Endothelial cell of umbilical vein (primary cell): ENCODE data around the gene MRPS35. TPM values are rescaled to one million over a fixed set of nuclear protein-coding genes. Genes with fewer than 3 reads are reported as not detected.

Source experiments
- BruUV-seq: library from RNA; stranded (reverse); fragments of 400-500 nt; replicated peaks from 2 replicates; lab custom pipeline; 2021; lab: Mats Ljungman, UMichigan
- CTCF ChIA-PET: fragments of 300-600, 350-600 bp; sonication (Branson Sonifier 250); formaldehyde crosslinking; loops from one replicate; lab custom pipeline; 2021; ENCODE audit warnings: antibody characterized with exemption, inconsistent platforms; lab: Charles Lee
- POLR2A ChIA-PET: fragments of 300-600, 350-600 bp; sonication (Branson Sonifier 250); formaldehyde crosslinking; loops from one replicate; lab custom pipeline; 2021; ENCODE audit warnings: antibody characterized with exemption, inconsistent platforms; lab: Charles Lee
- DNase-seq: peaks from one replicate; pipeline ENCODE4 v3.0.0-alpha.2; 2011; ENCODE audit warnings: low read depth, low spot score
- FAIRE-seq: peaks from 2 replicates; lab custom pipeline; 2011; peaks lifted over from hg19 to GRCh38; lab: Jason Lieb, UNC
- H2AFZ ChIP-seq: 2 replicates; pipeline ENCODE4 v1.6.0; 2012; ENCODE audit warnings: low read depth, low read length, control low read depth, inconsistent platforms
- H3K27ac ChIP-seq: 2 replicates; pipeline ENCODE4 v1.5.1; 2011; ENCODE audit warnings: low read depth, mild to moderate bottlenecking, control low read depth, low read length, moderate library complexity; ENCODE audit not compliant: insufficient read depth
- H3K27me3 ChIP-seq, 2 experiments: 2 replicates each; pipeline versions ENCODE4 v1.6.0 to v1.6.1; 2011; ENCODE audit warnings: low read length in 2 of 2, mixed read lengths in 1 of 2; ENCODE audit not compliant: control insufficient read depth in 2 of 2, insufficient read depth in 2 of 2
- H3K36me3 ChIP-seq, 2 experiments: 2 replicates in 1 of 2; 3 replicates in 1 of 2; pipeline ENCODE4 v1.5.1; 2011; ENCODE audit warnings: low read length in 2 of 2, mild to moderate bottlenecking in 1 of 2, moderate library complexity in 1 of 2; ENCODE audit not compliant: control insufficient read depth in 2 of 2, insufficient read depth in 2 of 2; ENCODE audit errors: extremely low read depth in 1 of 2
- H3K4me1 ChIP-seq: 3 replicates; pipeline ENCODE4 v1.5.1; 2011; ENCODE audit warnings: mild to moderate bottlenecking, low read length; ENCODE audit not compliant: control insufficient read depth, insufficient read depth; ENCODE audit errors: extremely low read depth
- H3K4me2 ChIP-seq: 2 replicates; pipeline ENCODE4 v1.6.1; 2011; ENCODE audit warnings: low read length, control low read depth, mixed read lengths; ENCODE audit not compliant: insufficient read depth
- H3K4me3 ChIP-seq, 3 experiments: fragments of 200-600 bp in 1 of 3; sonication (generic), shearing (Covaris generic) in 1 of 3; replicated peaks in 1 of 3; 2 replicates each; pipeline ENCODE4 v1.5.1; 2011 to 2016; ENCODE audit warnings: control low read depth in 3 of 3, low read length in 3 of 3, mild to moderate bottlenecking in 2 of 3, inconsistent platforms in 1 of 3, low read depth in 1 of 3, moderate library complexity in 1 of 3; ENCODE audit not compliant: insufficient read depth in 1 of 3
- H3K79me2 ChIP-seq: 2 replicates; pipeline ENCODE4 v1.6.0; 2012; ENCODE audit warnings: low read length, inconsistent platforms; ENCODE audit not compliant: control insufficient read depth, insufficient read depth
- H3K9ac ChIP-seq: replicated peaks from 2 replicates; pipeline ENCODE3; 2011; ENCODE audit warnings: low read length, control low read depth; ENCODE audit not compliant: insufficient read depth; ENCODE audit errors: extremely low read depth
- H3K9me1 ChIP-seq: replicated peaks from 3 replicates; pipeline ENCODE4 v1.6.0; 2011; ENCODE audit warnings: mild to moderate bottlenecking, low read length; ENCODE audit not compliant: control insufficient read depth, insufficient read depth; ENCODE audit errors: extremely low read depth
- H3K9me3 ChIP-seq: replicated peaks from 2 replicates; pipeline ENCODE4 v1.5.1; 2012; ENCODE audit warnings: low read length, inconsistent platforms; ENCODE audit not compliant: control insufficient read depth, insufficient read depth
- H4K20me1 ChIP-seq: replicated peaks from 2 replicates; pipeline ENCODE3; 2011; ENCODE audit warnings: mild to moderate bottlenecking, low read length; ENCODE audit not compliant: control insufficient read depth, insufficient read depth; ENCODE audit errors: extremely low read depth
- CTCF ChIP-seq, 2 donors: IDR thresholded peaks; 1 replicate in 1 of 2; 2 replicates in 1 of 2; pipeline ENCODE4 v1.5.1; 2011; ENCODE audit warnings: low read length in 2 of 2, mild to moderate bottlenecking in 2 of 2, moderate library complexity in 2 of 2, control low read depth in 1 of 2, inconsistent platforms in 1 of 2, low read depth in 1 of 2; ENCODE audit not compliant: insufficient read depth in 1 of 2; ENCODE audit errors: extremely low read depth in 1 of 2
- MYC ChIP-seq: IDR thresholded peaks from one replicate; pipeline ENCODE4 v1.6.1; 2011; ENCODE audit warnings: mild to moderate bottlenecking, low read depth, low read length
- dilution Hi-C: fragments of 300-500 bp; cut with MboI; formaldehyde crosslinking; loops from one replicate; pipeline ENCODE4 v1.15.0; 2019; ENCODE audit warnings: low sequenced_read_pairs; ENCODE audit not compliant: extremely low pct_ligation_motif_present
- intact Hi-C: fragments of 100-400 bp; cut with micrococcal nuclease; formaldehyde crosslinking; loops from one replicate; pipeline ENCODE4 v1.10.0; 2022
- polyA plus RNA-seq, 4 experiments: library from polyadenylated mRNA; depleted of rRNA in 3 of 4; stranded (reverse) in 3 of 4; unstranded in 1 of 4; fragments of >200 nt; gene quantifications; 2 replicates each; pipeline versions ENCODE4 v1.2.1 to v1.2.3, GENCODE V29; 2011 to 2012; ENCODE audit warnings: missing spikeins in 1 of 4
- total RNA-seq: library from RNA; stranded (reverse); gene quantifications from 2 replicates; pipeline ENCODE4 v1.2.3, GENCODE V29; 2021

The MRPS35 gene
- total and polyA plus RNA-seq, 2 donors (not counting 3 experiments of a cell fraction or from before 2014, with no cell fraction given): 22.7 to 38.6 TPM

DNA sequence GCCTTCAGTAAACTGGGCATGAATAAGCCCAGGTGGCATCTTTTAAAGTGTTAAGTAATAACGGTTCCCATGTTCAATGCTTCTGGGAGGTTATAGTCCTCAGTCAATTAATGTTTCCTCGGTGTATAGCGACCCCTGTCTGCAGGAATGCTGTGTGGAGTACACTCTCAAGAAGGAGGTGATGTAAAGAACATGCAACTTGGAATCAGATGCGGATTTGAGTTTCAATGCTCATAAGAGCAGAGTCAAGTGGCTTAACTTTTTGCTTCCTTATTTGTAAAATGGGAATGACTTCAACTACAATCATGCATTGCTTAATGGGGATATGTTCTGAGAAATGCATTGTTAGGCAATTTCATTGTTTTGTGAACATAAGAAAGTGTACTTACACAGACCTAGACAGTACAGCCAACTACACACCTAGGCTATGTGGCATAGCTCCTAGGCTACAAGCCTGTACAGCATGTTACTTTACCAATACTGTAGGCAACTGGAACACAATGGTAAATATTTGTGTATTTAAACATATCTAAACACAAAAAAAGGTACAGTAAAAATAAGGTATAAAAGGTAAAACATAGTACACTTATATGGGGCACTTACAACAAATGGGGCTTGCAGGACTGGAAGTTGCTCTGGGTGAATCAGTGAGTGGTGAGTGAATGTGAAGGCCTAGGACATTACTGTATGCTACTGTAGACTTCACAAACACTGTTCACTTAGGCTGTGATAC is 6.7 kb upstream of the MRPS35 start:
- no peak overlapping the region for H3K4me2 ChIP-seq

More for the DNA sequence above, 6.7 kb upstream of the MRPS35 start:
- ChIA-PET CTCF (interaction anchor here (0.7 to 3.2 kb wide), 7 partner anchors 216 to 819 kb away, joined by 3 to 26 read pairs (median 3); no protein-coding TSS in a partner anchor), POLR2A (no interaction called here)
- Histone ChIP-seq H4K20me1 (no peaks in the 10 kb centered on the region), H3K27ac (no peak overlapping the region), H3K9me3 (no peaks in the 10 kb centered on the region), H2AFZ (no peak overlapping the region), H3K27me3 (no peaks in the 10 kb centered on the region), H3K4me3 (no peak overlapping the region), H3K4me1 (no peaks in the 10 kb centered on the region), H3K79me2 (no peaks in the 10 kb centered on the region), H3K9me1 (no peaks in the 10 kb centered on the region), H3K9ac (no peak overlapping the region), H3K36me3 (no peaks in the 10 kb centered on the region)
- DNase-seq (peak; percentile 87), FAIRE-seq (peak; percentile 84)
- TF ChIP-seq MYC: no peak
- TF ChIP-seq CTCF (IDR thresholded peaks at IDR 0.05; ENCODE audit: extremely low read depth in 1 of 2, insufficient read depth in 1 of 2, low read depth in 1 of 2, low read length in 2 of 2): peak; percentile 78 to 79
- dilution Hi-C loops: no loop called here
- no TSS peak for BruUV-seq
- intact Hi-C loops: loop anchor here (1.0 to 5.0 kb wide), 5 partner anchors 282 to 767 kb away; partner anchors contain the start of genes FGFR1OP2, INTS13 and TM7SF3
